GM21825 (cell line): ENCODE data around the gene SYT10.
"Not testable (repeated sequence)": the region's sequence is repeated elsewhere in the genome, so short reads cannot be mapped to it uniquely, and the experiment has no call there.

ENCODE experiments used
- ATAC-seq: cut with Tn5 transposase; IDR thresholded peaks from one replicate; pipeline ENCODE4 v1.9.1; 2021; ENCODE audit warnings: mild to moderate bottlenecking, moderate library complexity; ENCODE audit not compliant: unreplicated experiment

Gene SYT10

DNA sequence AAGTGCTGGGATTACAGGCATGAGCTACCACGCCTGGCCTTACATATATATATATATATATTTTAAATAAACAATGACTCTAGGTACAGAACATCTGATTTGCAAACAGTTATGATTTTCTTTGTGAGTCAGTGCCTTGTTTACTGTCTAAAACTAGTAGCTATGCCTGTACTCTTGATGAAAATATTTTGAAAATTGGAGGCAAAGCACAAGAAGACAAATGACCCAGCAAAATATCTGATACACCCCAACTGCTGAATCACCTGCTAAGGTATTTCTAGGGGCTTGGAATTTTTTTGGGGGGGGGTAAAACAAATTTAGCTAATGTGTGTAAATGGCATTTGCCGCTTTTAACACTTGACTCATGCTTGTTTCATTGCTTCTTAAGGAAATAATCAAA, 69.3 kb downstream of the SYT10 start:
- ATAC-seq, result no peak

DNA sequence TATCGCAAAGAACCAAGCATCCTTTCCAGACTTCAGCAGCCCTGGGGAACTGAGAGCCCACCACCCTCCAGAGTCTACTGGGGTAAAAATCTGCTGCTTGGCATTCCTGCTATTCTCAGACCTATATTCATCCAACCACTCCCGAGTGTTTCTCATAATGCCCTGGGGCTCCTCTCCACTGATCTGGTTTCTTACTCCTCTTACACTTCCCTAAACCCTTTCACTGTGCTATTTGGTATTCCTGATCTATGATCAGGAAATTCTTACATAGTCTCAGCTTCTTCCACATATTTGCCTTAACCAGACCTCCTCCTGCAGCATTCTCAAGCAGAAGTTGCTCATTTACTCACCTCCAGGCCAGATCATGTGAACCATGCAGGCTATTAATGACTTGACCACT, 82.4 kb downstream of the SYT10 start:
- no peak for ATAC-seq

DNA sequence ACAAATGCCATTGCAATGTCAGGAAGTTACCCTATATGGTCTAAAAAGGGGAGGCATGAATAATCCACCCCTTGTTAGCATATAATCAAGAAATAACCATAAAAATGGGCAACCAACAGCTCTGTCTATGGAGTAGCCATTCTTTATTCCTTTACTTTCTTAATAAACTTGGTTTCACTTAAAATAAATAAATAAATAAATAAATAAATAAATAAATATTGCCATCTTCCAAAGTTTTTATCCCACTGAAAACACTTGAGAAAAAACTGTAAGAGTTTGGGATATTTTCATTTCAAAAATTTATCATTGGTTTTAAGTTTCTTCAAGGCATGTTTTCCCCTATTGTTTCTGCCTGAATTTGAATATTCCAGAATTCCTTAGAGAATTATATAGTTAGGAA, 89.8 kb downstream of the SYT10 start:
- ATAC-seq, result no peak

DNA sequence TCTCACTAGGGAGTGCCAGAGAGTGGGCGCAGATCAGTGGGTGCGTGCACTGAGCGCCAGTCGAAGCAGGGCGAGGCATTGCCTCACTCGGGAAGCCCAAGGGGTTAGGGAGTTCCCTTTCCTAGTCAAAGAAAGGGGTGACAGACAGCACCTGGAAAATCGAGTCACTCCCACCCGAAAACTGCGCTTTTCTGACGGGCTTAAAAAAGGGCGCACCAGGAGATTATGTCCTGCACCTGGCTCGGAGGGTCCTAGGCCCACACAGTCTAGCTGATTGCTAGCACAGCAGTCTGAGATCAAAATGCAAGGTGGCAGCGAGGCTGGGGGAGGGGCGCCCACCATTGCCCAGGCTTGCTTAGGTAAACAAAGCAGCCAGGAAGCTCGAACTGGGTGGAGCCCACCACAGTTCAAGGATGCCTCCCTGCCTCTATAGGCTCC, 107.6 kb downstream of the SYT10 start:
- not testable (repeated sequence) for ATAC-seq

GRCh38 chr12:33330940-33331339, 108.7 kb downstream of the SYT10 start:
- ATAC-seq, result no peak
